GM19035 (cell line): ENCODE data around the gene CHST9.
"Not testable (repeated sequence)": the region's sequence is repeated elsewhere in the genome, so short reads cannot be mapped to it uniquely, and the experiment has no call there.

Source experiments
- ATAC-seq: cut with Tn5 transposase; IDR thresholded peaks from one replicate; pipeline ENCODE4 v1.9.1; 2021; ENCODE audit not compliant: unreplicated experiment

CHST9 gene, protein sequence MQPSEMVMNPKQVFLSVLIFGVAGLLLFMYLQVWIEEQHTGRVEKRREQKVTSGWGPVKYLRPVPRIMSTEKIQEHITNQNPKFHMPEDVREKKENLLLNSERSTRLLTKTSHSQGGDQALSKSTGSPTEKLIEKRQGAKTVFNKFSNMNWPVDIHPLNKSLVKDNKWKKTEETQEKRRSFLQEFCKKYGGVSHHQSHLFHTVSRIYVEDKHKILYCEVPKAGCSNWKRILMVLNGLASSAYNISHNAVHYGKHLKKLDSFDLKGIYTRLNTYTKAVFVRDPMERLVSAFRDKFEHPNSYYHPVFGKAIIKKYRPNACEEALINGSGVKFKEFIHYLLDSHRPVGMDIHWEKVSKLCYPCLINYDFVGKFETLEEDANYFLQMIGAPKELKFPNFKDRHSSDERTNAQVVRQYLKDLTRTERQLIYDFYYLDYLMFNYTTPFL

DNA sequence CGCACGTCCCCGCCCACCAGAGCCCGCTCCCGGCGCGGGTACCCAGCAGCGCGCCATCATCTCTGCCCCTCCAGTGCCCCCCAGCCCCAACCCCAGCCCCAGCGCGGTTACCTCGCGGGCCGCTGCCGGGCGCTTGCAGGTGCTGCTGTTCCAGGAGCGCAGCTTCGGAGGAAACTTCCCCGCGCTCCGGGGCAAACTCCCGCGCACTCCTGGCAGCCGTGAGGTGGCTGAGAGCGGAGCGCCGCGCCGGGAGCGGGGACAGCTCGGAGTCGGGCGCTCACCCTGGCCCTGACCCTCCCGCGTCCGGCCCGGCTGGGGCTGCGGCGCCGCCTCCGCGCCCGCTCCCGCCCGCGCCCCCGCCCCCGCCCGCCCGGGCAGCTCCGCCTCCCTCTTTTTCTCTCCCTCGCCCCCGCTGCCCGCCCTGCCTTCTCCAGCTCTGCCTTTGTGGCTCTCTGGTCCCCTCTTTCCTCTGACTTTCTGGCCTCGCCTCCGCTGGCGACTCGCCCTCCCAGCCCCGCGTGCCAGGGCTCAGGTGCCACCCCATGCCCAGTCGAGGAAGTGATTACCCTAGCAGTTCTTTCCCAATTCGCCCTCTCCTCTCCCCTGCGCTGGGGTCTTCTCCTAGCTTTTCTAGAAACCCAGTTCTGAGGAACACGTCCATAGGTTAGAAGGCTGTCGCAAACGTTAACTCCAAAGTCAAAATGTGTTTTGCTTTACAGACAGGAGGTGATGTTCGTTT lies at the start of gene CHST9:
Gene CHST9 (minus strand): TSS at position 284 of the 739 bp plus-strand sequence. CDS start 42,499 bp downstream, outside the sequence.
- no peak for ATAC-seq

DNA sequence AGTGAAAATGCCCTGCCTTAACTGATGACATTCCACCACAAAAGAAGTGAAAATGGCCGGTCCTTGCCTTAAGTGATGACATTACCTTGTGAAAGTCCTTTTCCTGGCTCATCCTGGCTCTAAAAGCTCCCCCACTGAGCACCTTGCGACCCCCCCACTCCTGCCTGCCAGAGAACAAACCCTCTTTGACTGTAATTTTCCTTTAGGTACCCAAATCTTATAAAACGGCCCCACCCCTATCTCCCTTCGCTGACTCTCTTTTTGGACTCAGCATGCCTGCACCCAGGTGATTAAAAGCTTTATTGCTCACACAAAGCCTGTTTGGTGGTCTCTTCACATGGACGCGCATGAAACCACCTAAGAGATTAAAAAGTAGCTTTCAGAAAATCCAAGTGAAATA lies 47.2 kb upstream of the CHST9 start:
- ATAC-seq, result not testable (repeated sequence)

DNA sequence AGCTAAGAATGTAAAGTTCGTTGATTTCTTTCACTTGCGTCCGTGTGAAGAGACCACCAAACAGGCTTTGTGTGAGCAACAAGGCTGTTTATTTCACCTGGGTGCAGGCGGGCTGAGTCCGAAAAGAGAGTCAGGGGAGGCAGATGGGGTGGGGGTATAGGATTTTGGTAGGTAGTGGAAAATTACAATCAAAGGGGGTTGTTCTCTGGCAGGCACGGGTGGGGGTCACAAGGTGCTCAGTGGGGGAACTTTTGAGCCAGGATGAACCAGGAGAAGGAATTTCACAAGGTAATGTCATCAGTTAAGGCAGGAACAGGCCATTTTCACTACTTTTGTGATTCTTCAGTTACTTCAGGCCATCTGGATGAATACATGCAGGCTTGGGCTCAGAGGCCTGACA lies 46.6 kb upstream of the CHST9 start:
- ATAC-seq, result not testable (repeated sequence)

DNA sequence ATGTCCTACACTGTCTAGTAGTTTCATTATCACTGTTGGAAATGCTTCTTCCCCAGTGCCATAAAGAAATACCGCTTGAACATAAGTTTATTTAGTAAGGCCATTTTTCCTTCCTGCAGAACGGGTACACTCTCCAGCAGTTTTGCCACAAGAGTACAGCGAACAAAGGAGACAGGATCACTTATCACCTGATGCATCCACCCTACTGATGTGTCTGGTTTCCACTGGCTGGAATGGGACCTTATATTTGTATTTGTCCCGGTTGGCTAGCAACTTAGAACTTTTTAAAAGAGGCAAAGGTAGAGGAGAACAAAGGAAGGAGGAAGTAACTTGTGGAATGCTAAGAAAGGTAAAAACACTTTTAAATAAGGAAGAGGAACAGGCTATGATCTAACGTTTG lies 46.1 kb upstream of the CHST9 start:
- not testable (repeated sequence) for ATAC-seq

DNA sequence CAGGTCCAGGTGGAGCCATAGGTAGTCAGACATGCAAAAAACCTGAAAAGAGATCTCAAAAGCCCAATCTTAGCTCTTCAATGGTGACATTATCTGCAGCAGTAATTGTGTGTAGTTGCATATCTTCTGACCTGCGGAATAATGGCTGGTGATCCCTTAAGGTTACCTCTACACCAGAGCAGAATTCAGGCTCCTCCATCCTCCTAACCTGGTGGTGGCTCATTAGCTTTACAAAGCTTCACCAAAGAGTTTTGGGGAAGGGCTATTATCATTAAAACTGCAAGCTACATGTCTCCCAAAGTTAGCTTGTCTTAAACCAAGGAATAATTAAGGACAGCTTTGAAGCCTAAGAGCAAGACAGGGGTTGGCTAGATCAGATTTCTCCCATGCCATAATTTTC lies 42.6 kb upstream of the CHST9 start:
- no peak for ATAC-seq

DNA sequence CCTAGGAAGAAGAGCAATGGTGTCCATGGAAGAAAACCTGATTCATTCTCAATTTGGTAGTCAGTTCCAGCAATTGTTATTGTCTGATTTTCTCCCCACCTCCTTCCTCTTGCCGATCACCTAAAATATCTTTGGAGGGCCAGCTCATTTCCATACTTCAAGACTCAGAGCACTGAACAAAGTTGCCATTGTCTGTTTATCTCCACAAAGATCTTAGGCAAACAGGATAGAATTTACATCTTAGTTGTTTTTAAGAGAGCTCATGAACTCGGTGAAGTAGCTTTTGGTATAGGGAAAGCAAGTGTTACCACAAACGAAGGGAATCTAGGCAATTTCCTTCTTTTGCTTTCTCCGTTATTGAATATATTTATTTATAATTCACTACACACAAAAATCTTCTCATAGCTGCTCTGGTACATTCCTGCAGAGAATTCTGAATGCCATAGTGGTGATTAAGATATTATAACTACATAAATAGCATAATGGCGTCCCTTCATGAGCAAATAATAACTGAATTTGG lies 41.5 kb upstream of the CHST9 start:
- ATAC-seq, result no peak

DNA sequence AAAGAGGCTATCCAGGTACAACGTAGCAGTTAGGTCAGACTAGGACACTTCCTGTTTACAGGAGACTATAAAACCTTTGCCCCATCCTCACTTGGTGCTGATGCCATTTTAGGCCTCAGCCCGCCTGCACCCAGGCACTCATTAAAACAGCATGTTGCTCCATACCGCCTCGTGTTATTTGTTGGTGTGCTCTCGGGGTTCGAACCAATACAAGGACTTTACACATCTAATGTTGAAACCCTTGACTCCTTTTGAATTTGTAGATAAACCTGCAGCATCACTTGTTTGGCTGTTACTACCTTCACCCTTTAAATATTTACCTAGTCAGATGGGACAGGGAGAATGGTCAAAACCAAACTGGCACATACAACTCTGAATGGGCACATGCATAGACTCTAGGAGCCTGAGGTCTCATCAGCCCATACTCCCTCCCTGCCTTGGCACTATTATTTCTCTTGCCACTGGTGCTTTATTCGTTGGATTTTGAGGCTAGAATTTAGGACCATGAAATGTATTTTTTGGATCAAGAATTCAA lies 40.9 kb upstream of the CHST9 start:
- no peak for ATAC-seq

DNA sequence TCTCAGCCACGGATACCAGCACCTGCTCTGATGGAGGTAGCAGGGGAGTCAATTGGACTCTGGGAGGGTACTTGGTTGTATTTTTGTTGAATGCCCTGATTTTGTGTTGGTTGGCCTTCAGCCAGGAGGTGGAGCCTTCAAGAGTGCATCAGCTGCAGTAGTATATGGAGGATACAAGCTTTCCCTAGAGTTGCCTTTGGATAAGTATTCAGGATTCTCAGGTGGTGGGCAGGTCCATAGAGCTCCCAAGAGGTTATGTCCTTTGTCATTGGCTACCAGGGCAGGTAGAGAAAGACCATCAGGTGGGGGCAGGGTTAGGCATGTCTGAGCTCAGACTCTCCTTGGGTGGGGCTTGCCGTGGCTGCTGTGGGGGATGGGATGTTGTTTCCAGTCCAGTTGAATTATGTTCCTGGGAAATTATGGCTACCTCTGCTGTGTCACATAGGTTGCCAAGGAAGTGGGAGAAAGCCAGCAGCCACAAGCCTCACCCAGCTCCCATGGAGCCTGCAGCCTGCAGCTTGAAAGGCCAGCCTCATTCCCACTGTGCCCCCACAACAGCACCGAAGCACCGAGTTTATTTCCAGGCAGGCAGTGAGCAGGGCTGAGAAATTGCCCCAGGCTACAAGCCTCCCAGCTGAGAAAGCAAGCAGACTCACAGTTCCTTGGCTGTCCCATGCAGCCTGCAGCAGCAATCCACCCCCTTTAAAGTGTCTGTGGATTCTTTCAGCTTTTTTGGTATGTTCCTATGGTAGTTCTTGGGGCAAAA lies 38.6 kb upstream of the CHST9 start:
- no peak for ATAC-seq

DNA sequence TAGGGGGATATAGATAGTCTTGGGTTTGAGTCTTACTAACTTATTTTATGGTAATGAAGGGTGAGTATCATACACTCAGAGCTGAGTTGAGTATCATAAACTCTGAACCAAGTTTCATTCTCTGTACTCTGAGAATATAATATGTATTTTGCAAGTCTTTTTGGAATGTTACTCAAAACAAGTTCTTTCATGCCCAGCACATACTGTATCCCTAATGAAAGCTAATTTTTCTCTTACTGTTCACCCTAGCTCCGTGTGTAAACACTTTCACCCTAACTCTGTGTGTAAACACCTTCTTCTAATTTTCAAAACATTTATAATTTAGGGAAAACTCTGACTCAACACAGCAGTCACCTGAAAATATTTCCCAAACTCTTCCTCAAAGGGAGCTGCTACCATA lies 29.7 kb upstream of the CHST9 start:
- ATAC-seq, result no peak

DNA sequence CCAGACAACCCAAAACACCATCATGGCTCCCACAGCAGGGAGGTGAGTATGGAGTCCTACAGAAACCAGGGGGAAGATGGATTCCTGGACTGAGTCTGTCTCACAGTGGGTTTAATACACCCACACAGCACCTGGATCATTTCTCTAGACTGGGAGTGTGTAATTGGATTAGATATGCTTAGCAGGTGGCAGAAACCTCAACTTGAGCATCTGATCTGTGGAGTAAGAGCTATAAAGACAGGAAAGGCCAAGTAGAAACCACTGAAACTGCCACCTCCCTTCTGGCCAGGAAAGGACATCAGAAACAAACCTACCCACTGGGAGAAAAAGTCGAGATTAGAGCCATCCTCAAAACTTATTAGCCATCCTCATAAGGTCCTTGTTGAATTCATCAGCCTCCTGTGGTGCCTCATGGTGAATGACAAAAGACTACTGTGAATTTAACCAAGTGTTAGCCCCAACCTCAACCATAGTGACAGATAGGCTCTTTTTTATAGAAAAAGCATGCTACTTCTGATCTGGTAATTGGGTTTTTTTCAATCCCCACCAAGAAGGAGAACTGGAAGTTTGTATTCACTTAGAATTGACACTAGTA lies 28.1 kb upstream of the CHST9 start:
- no peak for ATAC-seq

DNA sequence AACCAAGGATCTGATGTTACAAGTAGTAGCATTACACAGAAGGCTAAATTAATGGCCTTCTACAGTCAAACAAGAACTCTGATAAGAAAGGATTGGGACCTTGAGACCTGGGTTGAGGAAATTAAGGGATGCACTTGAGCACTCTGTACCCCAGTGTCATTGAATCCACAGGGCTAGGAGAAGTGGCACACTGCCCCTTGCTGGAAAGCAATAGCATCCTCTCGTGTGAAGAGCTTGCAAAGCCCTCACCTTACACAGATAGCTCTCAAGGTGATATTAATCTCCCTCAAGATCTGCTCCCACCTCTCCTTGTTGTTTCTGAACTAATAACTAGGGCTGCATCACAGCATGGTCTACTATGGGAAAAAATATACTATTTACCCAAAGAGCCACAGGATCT lies 26.5 kb upstream of the CHST9 start:
- no peak for ATAC-seq

DNA sequence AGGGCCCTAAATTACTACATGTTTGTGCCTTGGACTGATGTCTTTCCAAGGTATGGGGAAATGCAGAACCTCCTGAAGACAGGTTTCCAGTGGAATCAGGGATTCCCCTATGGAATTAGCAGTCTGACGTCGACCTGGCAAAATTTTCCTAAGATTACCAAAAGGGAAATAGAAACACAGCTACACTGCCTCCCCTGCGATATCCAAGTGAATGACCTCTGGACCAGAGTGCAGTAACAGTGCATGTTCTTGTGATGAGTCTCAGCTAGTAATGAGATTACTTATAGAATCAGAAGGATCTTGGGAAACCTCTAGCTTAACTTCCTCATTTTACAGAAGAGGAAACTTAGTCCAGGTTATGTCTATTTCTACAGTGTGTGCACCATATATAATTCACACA lies 21.3 kb upstream of the CHST9 start:
- no peak for ATAC-seq

DNA sequence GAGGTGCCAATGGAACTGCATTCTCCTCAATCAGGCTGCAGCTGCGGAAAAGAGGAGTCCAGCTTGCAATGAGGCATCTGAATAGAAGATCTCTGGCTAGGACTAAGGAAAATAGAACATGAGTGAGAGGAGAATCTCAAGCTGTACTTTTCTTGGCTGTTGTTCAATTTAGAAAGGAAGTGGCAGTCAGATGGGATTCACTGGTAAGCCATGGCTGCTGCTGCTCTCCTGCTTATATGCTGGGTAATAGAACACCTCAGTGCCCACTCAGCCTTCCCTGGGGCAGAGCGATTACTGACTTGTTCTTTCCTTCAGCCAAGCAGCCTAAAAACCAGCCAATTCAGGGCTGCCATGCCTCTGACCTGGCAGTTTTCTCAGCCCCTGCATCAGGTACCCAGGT lies 17.6 kb upstream of the CHST9 start:
- no peak for ATAC-seq

DNA sequence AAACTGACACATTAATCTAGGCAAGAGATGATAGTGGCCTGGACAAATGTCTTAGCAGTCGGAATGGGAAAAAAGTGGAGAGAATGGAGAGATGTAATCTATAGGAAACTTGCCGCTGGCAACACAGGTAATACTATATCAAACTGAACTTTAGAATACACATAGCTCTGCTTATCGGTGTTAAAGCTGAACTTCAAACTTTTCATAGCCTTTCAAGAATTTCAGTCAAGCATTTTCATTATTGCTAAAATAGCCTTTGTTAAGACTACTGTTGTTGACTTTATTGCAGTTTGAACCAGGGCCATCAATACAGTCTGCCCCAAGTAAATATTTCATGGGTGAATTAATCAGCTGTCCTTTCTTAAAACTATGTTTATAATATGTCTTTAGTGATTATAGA lies 12.9 kb upstream of the CHST9 start:
- ATAC-seq, result no peak

DNA sequence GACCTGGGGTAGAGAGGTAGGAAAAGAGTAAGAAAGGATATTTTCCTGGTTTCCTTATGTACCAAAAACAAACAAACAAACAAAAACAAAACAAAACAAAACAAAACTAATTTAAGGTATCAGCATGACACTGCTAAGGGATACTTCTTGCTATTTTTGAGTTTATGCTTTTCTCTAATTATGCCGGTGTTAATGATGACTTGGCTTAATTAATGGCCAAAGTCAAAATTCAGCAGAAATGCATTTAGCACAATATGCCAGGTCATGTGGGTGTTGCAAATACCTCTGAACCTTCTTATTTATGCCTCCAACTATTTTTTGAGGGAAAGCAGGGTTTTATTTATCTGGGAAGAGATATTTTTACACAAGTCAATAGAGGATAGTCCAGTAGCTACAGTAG lies 3.2 kb upstream of the CHST9 start:
- no peak for ATAC-seq

DNA sequence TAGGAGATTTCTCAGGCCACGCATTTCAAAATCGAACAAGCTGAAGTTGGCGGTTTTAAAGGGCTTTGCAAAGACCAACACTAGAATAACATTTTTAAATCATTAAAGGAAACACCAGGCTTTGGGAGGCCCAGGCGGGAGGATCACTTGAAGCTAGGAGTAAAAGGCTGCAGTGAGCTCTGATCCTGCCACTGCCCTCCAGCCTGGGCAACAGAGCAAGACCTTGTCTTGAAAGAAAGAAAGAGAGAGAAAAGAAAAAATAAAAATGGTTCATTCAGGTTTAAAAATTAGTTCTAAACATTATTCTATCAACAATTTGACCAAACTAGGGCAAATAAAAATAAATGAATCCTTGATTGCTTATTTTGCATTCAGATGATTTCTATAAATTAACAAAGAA lies 789 bp upstream of the CHST9 start:
- no peak for ATAC-seq

DNA sequence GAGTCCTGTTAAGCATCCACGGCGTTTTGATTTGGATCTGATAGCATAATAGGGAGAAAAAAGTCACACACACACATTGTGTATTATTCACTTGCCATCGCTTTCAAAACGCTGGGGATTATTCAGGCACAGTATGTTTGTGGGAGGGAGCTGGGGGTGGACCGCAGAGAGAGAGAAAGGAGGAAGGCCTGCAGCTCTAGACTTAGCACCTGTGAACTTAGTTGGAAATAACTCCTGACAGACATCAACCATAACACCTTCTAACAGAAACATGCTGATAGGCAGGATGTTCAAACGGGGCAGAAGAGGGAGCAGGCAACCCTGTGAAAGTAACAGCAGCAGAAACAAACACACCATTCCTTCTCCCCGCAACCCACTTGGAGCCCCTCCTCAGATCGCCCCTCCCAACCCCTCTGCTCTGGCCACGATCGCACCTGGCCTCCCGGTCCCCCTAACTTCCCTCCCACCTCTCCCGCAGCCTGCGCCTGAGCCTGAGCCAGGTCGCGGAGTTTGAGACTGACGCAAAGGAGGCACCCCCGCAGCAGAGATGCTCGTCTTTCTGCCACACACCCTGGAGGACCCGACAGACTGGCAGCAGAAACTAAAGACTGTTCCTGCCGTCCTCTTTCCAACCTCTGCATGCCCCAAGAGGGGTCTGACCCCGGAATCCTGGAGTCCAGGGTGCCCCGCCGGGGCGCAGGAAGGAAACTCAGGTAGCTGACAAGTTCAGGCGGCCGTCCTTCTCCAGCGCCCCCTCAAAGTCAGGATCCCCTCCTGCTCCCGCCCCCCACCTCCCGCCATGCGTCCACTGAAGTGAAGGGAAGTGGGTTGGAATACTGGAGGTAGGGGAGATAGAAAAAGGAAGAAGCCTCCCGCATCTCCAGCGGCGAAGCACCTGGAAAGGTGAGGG lies 738 bp downstream of the CHST9 start:
- no peak for ATAC-seq

DNA sequence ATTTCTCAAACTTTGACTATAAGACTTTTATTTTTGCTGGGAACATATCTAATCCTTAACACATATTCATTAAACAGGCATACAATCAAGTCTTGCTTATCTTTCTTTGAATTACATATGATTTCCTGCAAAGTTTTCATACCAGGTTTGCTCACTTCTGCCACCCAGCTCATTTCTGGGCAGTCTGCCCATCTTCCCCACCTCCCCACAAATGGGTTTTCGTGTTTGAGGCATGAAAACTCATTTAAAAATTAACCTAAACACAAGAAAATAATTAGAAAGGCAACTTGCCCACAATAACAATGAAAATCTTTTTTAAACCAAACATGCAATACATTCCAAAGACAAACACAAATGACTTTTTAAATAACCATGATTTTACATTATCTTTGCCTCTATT lies 3.4 kb downstream of the CHST9 start:
- no peak for ATAC-seq

DNA sequence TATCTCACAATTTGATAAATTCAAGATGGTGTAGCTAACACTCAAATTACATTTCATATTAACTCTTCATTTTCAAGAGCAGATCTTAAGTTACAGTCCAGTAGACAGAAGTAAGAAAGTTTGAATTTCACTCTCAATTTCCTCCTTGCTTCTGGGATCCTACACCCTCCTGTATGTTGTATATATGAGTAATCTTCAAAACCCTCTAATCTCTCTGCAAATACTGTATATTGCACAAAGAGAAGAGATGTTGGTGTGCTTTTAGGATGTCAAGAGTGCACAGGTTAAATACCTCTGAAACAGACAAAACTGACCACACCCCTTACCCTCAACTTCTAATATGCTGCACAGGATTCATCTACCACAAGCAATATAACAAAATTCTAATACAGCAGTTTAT lies 6.7 kb downstream of the CHST9 start:
- no peak for ATAC-seq

DNA sequence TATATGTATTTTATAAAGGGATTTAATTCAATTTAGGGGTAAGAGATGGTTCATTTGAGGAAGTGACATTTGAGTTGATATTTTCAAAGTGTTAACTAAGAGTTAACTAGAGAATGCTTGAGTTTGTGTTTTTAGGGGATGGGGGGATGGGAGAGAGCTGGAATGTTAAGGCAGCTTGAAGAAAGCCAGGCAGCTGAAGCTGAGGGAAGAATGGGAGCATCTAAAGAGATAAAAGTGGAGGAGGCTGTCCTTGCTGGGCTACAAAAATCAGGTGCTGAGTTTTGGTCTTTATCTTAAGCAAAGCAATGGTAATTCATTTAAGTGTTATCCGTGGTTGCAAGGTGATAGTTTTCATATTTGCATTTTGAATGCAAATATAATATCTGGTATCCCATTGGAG lies 9.2 kb downstream of the CHST9 start:
- no peak for ATAC-seq
